ENCODE data around the gene KIF1B. TPM values are rescaled to one million over a fixed set of nuclear protein-coding genes. Genes with fewer than 3 reads are reported as not detected.
A peak's percentile ranks its signal among the peaks of the same experiment; 100 is the strongest.
"Not testable (repeated sequence)": the region's sequence is repeated elsewhere in the genome, so short reads cannot be mapped to it uniquely, and the experiment has no call there.

Gene KIF1B
- total RNA-seq, 1 donor, result 8.1 TPM

GRCh38 chr1:10379101-10379620, 168.8 kb downstream of the KIF1B start:
- DNase-seq (ENCODE audit: low read depth in 2 of 3, low spot score in 2 of 3), result no peak

GRCh38 chr1:10379676-10380075, 169.3 kb downstream of the KIF1B start:
- DNase-seq (ENCODE audit: low read depth in 2 of 3, low spot score in 2 of 3), result no peak

- no peak for DNase-seq (ENCODE audit: low read depth in 2 of 3, low spot score in 2 of 3)
Observed at GRCh38 chr1:10380594-10381275, 170.4 kb downstream of the KIF1B start.

- DNase-seq (ENCODE audit: low read depth in 2 of 3, low spot score in 2 of 3), result no peak
Observed at GRCh38 chr1:10383630-10384029, 173.3 kb downstream of the KIF1B start.

- no peak for DNase-seq (ENCODE audit: low read depth in 2 of 3, low spot score in 2 of 3)
Observed at GRCh38 chr1:10384219-10384618, 173.8 kb downstream of the KIF1B start.

DNA sequence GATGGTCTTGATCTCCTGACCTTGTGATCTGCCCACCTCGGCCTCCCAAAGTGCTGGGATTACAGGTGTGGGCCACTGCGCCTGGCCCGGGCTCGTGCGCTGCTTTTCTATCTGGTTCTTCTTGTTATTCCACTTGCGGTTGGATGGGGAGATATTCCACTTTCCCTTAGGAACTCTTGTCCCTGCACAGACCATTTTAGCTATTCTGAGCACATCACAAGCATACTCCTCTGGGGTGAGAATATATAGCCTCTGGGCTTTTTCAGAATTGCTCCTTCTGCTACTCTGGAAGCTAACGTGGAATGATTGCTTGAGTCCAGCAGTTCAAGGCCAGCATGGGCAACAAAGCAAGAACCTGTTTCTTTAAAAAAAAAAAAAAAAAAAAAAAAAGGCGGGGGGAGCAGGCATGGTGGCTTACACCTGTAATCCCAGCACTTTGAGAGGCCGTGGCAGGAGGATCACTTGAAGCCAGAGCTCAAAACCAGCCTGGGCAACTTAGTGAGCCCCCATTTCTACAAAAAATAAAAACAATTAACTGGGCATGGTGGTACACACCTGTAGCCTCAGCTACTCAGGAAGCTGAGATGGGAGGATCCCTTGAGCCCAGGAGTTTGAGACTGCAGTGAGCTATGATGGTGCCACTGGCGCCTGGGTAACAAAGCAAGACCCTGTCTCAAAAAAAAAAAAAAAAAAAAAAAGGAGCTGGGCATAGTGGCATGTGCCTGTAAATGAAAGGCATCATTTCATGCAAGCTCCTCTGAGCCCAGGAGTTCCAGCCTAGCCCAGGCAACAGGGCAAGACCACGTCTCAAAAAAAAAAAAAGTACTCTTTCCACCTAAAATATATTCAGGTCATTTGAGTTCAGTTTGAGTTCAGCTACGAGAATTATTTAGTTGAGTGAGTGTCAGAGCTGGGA, 176.6 kb downstream of the KIF1B start:
- no peak for DNase-seq (ENCODE audit: low read depth in 2 of 3, low spot score in 2 of 3)

GRCh38 chr1:10387677-10388386, 177.5 kb downstream of the KIF1B start:
- peak in 2 of 3 donors; percentile 72 to 88 for DNase-seq (ENCODE audit: low read depth in 2 of 3, low spot score in 2 of 3)

- no peak for DNase-seq (ENCODE audit: low read depth in 2 of 3, low spot score in 2 of 3)
Observed at GRCh38 chr1:10388387-10388715, 178.0 kb downstream of the KIF1B start.

- DNase-seq (ENCODE audit: low read depth in 2 of 3, low spot score in 2 of 3), result no peak
Observed at GRCh38 chr1:10389271-10389973, 179.1 kb downstream of the KIF1B start.

DNA sequence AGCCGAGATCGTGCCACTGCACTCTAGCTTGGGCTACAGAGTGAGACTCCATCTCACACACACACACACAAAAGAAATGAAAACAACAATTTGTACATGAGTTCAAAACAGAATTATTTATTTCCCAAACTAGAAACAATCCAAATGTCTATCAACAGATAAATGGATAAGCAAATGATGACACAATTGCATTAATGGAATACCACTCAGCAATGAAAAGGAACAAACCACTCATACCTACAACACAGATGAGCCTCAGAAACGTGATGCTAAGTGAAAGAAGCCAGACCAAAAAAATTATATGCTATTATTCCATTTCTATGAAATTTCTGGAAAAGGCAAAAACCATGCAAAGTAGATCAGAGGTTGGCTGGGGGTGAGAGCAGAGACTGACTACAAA, 186.5 kb downstream of the KIF1B start:
- DNase-seq (ENCODE audit: low read depth in 2 of 3, low spot score in 2 of 3), result no peak

- DNase-seq (ENCODE audit: low read depth in 2 of 3, low spot score in 2 of 3), result no peak
Observed at GRCh38 chr1:10398278-10398733, 187.9 kb downstream of the KIF1B start.

- DNase-seq (ENCODE audit: low read depth in 2 of 3, low spot score in 2 of 3), result peak; percentile 84 to 99 (median 99)
Observed at GRCh38 chr1:10398734-10399443, 188.5 kb downstream of the KIF1B start, which contains the start of gene PGD. Gene PGD (plus strand): TSS chr1:10399064. CDS start chr1:10399118, 54 bp downstream.

DNA sequence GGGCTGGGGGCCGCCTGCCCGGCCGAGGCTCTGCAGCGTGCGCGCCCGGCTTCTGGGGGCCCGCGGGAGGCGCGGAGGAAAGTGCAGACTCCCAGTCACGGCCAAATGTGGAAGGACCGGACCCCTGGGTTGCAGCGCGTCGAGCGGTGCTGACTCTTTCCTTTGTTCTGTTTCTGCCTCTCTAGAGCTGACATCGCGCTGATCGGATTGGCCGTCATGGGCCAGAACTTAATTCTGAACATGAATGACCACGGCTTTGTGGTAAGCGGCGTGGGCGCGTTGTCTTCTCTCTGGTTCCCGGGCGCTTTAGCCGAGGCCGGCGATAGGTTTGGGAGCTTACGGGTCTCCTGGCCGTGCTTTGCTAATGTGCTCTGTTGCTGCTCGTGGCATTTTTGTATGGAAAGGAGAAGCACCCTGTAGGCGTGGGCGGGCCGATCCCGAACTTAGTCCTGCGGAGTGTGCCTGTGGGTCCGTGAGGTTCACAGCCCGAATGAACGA, 189.1 kb downstream of the KIF1B start:
- DNase-seq (ENCODE audit: low read depth in 2 of 3, low spot score in 2 of 3), result no peak

- DNase-seq (ENCODE audit: low read depth in 2 of 3, low spot score in 2 of 3), result no peak
Observed at GRCh38 chr1:10400013-10400412, 189.6 kb downstream of the KIF1B start.

GRCh38 chr1:10401281-10401680, 190.9 kb downstream of the KIF1B start:
- no peak for DNase-seq (ENCODE audit: low read depth in 2 of 3, low spot score in 2 of 3)

DNA sequence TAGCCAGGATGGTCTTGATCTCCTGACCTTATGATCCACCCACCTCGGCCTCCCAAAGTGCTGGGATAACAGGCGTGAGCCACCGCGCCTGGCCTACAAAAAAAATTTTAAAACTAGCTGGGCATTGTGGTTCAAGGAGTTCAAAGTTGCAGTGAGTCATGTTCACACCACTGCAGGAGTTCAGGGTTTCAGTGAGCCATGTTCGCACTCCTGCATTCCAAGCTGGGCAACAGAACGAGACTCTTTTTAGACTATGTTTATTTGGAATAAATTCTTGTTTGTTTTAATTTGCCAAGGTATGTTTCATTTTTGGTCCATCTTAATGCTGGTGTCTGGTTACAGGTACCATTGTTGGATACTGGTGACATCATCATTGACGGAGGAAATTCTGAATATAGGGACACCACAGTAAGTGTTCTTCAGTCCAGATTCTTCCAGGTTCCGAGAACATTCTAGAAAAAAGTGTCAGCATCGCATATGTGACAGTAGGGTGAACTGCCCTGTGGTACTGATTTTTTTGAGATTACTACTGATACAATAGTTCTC, 192.4 kb downstream of the KIF1B start:
- no peak for DNase-seq (ENCODE audit: low read depth in 2 of 3, low spot score in 2 of 3)

GRCh38 chr1:10407201-10407600, 196.8 kb downstream of the KIF1B start:
- DNase-seq (ENCODE audit: low read depth in 2 of 3, low spot score in 2 of 3), result no peak

- peak in 2 of 3 donors; percentile 86 to 93 for DNase-seq (ENCODE audit: low read depth in 2 of 3, low spot score in 2 of 3)
Observed at GRCh38 chr1:10415211-10415930, 205.0 kb downstream of the KIF1B start.

DNA sequence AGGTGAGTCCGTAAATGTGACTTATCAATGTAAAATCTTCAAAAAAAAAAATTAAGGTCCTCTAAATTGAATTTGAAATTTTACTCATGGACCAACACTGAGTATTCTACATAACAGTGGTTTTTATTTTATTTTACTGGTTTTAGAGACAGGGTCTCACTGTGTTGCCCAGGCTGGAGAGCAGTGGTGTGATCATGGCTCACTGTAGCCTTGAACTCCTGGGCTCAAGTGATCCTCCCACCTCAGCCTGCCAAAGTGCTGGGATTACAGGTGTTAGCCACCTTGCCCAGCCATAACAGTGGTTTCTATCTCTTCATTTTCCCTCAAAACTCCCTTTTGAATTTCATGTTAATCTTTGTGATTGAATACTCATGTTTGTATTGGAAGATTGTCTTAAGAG, 205.6 kb downstream of the KIF1B start:
- not testable (repeated sequence) for DNase-seq (ENCODE audit: low read depth in 2 of 3, low spot score in 2 of 3)
